GM23248 (cell line): ENCODE results near the gene BMI1.

Experiments used
- EZH2 ChIP-seq: fragments of 200-600 bp; sonication (generic); IDR thresholded peaks from 2 replicates; pipeline ENCODE4 v1.6.1; 2018; ENCODE audit warnings: antibody characterized with exemption, mild to moderate bottlenecking; ENCODE audit not compliant: insufficient read depth, poor library complexity, severe bottlenecking
- EZH2phosphoT487 ChIP-seq: fragments of 200-600 bp; sonication (generic); IDR thresholded peaks from 2 replicates; pipeline ENCODE4 v1.6.1; 2018; ENCODE audit warnings: antibody characterized with exemption, moderate library complexity, mild to moderate bottlenecking, low read depth; ENCODE audit not compliant: insufficient read depth

DNA sequence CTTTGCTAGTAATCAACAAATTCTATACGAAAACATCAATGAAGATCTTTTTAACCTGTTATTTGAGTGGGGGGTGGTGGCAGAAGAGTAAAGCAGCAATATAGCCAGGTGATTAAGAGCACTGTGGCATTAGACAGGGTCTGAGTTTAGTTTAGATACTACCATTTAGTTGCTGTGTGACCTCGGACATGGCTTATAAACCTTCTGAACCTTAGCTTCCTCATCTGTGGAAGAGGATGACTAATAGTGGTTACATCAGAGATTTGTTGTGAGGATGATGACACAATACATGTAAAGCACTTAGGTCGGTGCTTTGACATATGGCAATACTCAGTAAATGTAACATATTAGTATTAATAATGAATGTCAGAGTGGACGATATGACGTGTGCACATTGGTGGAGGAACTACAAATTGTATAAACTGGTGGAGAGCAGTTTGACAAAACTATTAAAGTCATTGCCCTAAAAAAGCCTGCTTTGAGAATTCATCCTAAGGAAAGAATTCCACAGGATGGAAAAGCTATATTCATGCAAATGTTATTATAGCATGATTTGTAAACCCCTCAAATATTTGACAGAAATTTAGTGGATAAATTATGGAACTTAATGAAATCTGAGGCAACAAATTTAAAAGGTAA is 48.7 kb downstream of the BMI1 start:
- no peak for TF ChIP-seq EZH2
- no peak for TF ChIP-seq EZH2phosphoT487
